ENCODE data around the gene TMED1. TPM values are rescaled to one million over a fixed set of nuclear protein-coding genes. Genes with fewer than 3 reads are reported as not detected.

Gene TMED1
- total and polyA plus RNA-seq, 2 donors (not counting 1 experiment from before 2014, with no cell fraction given), result 40.1 to 42.3 TPM

GRCh38 chr19:10826231-10826630 lies 9.8 kb downstream of the TMED1 start:
- no peaks in the 10 kb centered on the region for H3K27me3 ChIP-seq (ENCODE audit: control insufficient read depth, insufficient read depth, low read length)
- no peaks in the 10 kb centered on the region for H4K20me1 ChIP-seq (ENCODE audit: control insufficient read depth, extremely low read depth, insufficient read depth, low read length)
- H2AFZ ChIP-seq (ENCODE audit: low read length), result no peak overlapping the region
- no peak overlapping the region for H3K4me2 ChIP-seq (ENCODE audit: extremely low read depth, insufficient read depth, low read length)
- no peaks in the 10 kb centered on the region for H3K9me3 ChIP-seq (ENCODE audit: control insufficient read depth, insufficient read depth, low read depth, low read length)
- H3K4me3 ChIP-seq (replicated peaks in 1 of 4; ENCODE audit: control extremely low read depth in 1 of 4, insufficient read depth in 1 of 4, low read depth in 3 of 4, low read length in 4 of 4), result no peak overlapping the region
- H3K36me3 ChIP-seq (ENCODE audit: control insufficient read depth, insufficient read depth, low read length), result peaks cover 23% of the 10 kb centered on the region
- no peak overlapping the region for H3K27ac ChIP-seq (ENCODE audit: insufficient read depth, low read length)
- no peak overlapping the region for H3K9ac ChIP-seq (ENCODE audit: insufficient read depth, low read length)
- no peaks in the 10 kb centered on the region for H3K4me1 ChIP-seq (ENCODE audit: control insufficient read depth, extremely low read depth, insufficient read depth, low read length)
- no peak for DNase-seq (ENCODE audit: low read depth in 2 of 2)
- TF ChIP-seq EZH2 (IDR thresholded peaks at IDR 0.05; ENCODE audit: low read length, missing control alignments) (no peak), CTCF (conservative IDR thresholded peaks at IDR 0.05 in 1 of 2, IDR thresholded peaks at IDR 0.05 in 1 of 2; ENCODE audit: low read depth in 1 of 2, low read length in 2 of 2) (no peak)
- H3K79me2 ChIP-seq (ENCODE audit: control insufficient read depth, insufficient read depth, low read length), result no peaks in the 10 kb centered on the region

GRCh38 chr19:10823690-10824089 lies 12.3 kb downstream of the TMED1 start:
- Histone ChIP-seq H3K36me3 (ENCODE audit: control insufficient read depth, insufficient read depth, low read length) (peaks cover 32% of the 10 kb centered on the region), H3K79me2 (ENCODE audit: control insufficient read depth, insufficient read depth, low read length) (no peaks in the 10 kb centered on the region), H2AFZ (ENCODE audit: low read length) (no peak overlapping the region), H4K20me1 (ENCODE audit: control insufficient read depth, extremely low read depth, insufficient read depth, low read length) (no peaks in the 10 kb centered on the region), H3K9ac (ENCODE audit: insufficient read depth, low read length) (no peak overlapping the region), H3K27ac (ENCODE audit: insufficient read depth, low read length) (no peak overlapping the region), H3K27me3 (ENCODE audit: control insufficient read depth, insufficient read depth, low read length) (no peaks in the 10 kb centered on the region), H3K4me2 (ENCODE audit: extremely low read depth, insufficient read depth, low read length) (no peak overlapping the region), H3K9me3 (ENCODE audit: control insufficient read depth, insufficient read depth, low read depth, low read length) (no peaks in the 10 kb centered on the region), H3K4me1 (ENCODE audit: control insufficient read depth, extremely low read depth, insufficient read depth, low read length) (peaks cover 2% of the 10 kb centered on the region), H3K4me3 (replicated peaks in 1 of 4; ENCODE audit: control extremely low read depth in 1 of 4, insufficient read depth in 1 of 4, low read depth in 3 of 4, low read length in 4 of 4) (no peak overlapping the region)
- no peak for TF ChIP-seq EZH2 (IDR thresholded peaks at IDR 0.05; ENCODE audit: low read length, missing control alignments)
- TF ChIP-seq CTCF (conservative IDR thresholded peaks at IDR 0.05 in 1 of 2, IDR thresholded peaks at IDR 0.05 in 1 of 2; ENCODE audit: low read depth in 1 of 2, low read length in 2 of 2), result no peak
- no peak for DNase-seq (ENCODE audit: low read depth in 2 of 2)

GRCh38 chr19:10820173-10820572 lies 15.8 kb downstream of the TMED1 start:
- Histone ChIP-seq H3K27me3 (ENCODE audit: control insufficient read depth, insufficient read depth, low read length) (no peaks in the 10 kb centered on the region), H3K9me3 (ENCODE audit: control insufficient read depth, insufficient read depth, low read depth, low read length) (no peaks in the 10 kb centered on the region), H3K27ac (ENCODE audit: insufficient read depth, low read length) (no peak overlapping the region), H2AFZ (ENCODE audit: low read length) (no peak overlapping the region), H3K79me2 (ENCODE audit: control insufficient read depth, insufficient read depth, low read length) (peaks cover 22% of the 10 kb centered on the region), H3K4me1 (ENCODE audit: control insufficient read depth, extremely low read depth, insufficient read depth, low read length) (peaks cover 11% of the 10 kb centered on the region), H3K36me3 (ENCODE audit: control insufficient read depth, insufficient read depth, low read length) (peaks cover 37% of the 10 kb centered on the region), H3K4me2 (ENCODE audit: extremely low read depth, insufficient read depth, low read length) (no peak overlapping the region), H4K20me1 (ENCODE audit: control insufficient read depth, extremely low read depth, insufficient read depth, low read length) (no peaks in the 10 kb centered on the region), H3K9ac (ENCODE audit: insufficient read depth, low read length) (no peak overlapping the region), H3K4me3 (replicated peaks in 1 of 4; ENCODE audit: control extremely low read depth in 1 of 4, insufficient read depth in 1 of 4, low read depth in 3 of 4, low read length in 4 of 4) (no peak overlapping the region)
- TF ChIP-seq EZH2 (IDR thresholded peaks at IDR 0.05; ENCODE audit: low read length, missing control alignments) (no peak), CTCF (conservative IDR thresholded peaks at IDR 0.05 in 1 of 2, IDR thresholded peaks at IDR 0.05 in 1 of 2; ENCODE audit: low read depth in 1 of 2, low read length in 2 of 2) (no peak)
- no peak for DNase-seq (ENCODE audit: low read depth in 2 of 2)
